ENCODE results near the gene FOXA3. TPM values are rescaled to one million over a fixed set of nuclear protein-coding genes. Genes with fewer than 3 reads are reported as not detected.

FOXA3 gene
- total RNA-seq, 1 experiment from 2014 or later: not detected

DNA sequence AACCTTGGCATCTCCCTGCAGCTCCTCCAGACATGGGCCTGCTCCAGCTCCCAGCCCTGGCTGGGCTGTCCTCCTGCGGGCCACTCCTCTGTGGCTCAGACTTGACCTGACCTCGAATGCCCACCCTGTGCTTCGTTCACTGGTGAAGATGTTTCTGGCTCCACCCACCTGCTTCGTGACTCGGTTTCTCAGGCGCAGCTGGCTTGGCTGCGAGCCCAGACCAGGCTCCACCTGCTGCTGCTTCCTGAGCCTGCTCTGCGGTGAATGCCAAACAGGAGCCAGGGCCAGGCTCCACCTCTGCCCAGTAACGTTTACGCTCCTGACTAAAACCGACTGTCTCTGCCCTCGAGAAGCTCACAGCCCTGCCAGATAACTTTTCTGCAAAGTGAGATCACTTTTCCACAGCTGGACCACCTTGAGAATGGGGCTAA, 40.1 kb upstream of the FOXA3 start:
- H3K4me1 ChIP-seq (ENCODE audit: insufficient read depth, low read length, poor library complexity, severe bottlenecking): no peaks in the 10 kb centered on the region
- H3K27me3 ChIP-seq (replicated peaks; ENCODE audit: insufficient read depth, low read depth, low read length, poor library complexity): no peaks in the 10 kb centered on the region
- H3K9me3 ChIP-seq (ENCODE audit: low read depth, low read length, poor library complexity, severe bottlenecking): no peaks in the 10 kb centered on the region
- H3K4me3 ChIP-seq (ENCODE audit: low read depth, low read length, poor library complexity, severe bottlenecking): no peak overlapping the region
- H3K27ac ChIP-seq (ENCODE audit: low read depth, low read length, poor library complexity, severe bottlenecking): no peak overlapping the region
- peaks cover 56% of the 10 kb centered on the region for H3K36me3 ChIP-seq (ENCODE audit: insufficient read depth, low read length, poor library complexity, severe bottlenecking)
- CTCF ChIA-PET: interaction anchor here (1.2 kb wide), 1 partner anchor 10 kb away, joined by 4 read pairs; no protein-coding TSS in a partner anchor
- POLR2A ChIA-PET (ENCODE audit: low non-redundant PET): no interaction called here
- intact Hi-C loops (cut with micrococcal nuclease; ENCODE audit: unreplicated experiment): no loop called here
- TF ChIP-seq, protein P1, sequence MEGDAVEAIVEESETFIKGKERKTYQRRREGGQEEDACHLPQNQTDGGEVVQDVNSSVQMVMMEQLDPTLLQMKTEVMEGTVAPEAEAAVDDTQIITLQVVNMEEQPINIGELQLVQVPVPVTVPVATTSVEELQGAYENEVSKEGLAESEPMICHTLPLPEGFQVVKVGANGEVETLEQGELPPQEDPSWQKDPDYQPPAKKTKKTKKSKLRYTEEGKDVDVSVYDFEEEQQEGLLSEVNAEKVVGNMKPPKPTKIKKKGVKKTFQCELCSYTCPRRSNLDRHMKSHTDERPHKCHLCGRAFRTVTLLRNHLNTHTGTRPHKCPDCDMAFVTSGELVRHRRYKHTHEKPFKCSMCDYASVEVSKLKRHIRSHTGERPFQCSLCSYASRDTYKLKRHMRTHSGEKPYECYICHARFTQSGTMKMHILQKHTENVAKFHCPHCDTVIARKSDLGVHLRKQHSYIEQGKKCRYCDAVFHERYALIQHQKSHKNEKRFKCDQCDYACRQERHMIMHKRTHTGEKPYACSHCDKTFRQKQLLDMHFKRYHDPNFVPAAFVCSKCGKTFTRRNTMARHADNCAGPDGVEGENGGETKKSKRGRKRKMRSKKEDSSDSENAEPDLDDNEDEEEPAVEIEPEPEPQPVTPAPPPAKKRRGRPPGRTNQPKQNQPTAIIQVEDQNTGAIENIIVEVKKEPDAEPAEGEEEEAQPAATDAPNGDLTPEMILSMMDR (conservative IDR thresholded peaks at IDR 0.05; ENCODE audit: low read depth, low read length): no peak
- TF ChIP-seq EZH2 (IDR thresholded peaks at IDR 0.05; ENCODE audit: borderline replicate concordance, low read depth, low read length, poor library complexity, severe bottlenecking): no peak
- DNase-seq (ENCODE audit: low spot score): no peak
- BruUV-seq (replicated peaks): no TSS peak

- ChIA-PET POLR2A (ENCODE audit: low non-redundant PET) (no interaction called here), CTCF (interaction anchor here (1.2 kb wide), 1 partner anchor 11 kb away, joined by 4 read pairs; no protein-coding TSS in a partner anchor)
- DNase-seq (ENCODE audit: low spot score): no peak
Measured at GRCh38 chr19:45824531-45825262, 39.4 kb upstream of the FOXA3 start.

DNA sequence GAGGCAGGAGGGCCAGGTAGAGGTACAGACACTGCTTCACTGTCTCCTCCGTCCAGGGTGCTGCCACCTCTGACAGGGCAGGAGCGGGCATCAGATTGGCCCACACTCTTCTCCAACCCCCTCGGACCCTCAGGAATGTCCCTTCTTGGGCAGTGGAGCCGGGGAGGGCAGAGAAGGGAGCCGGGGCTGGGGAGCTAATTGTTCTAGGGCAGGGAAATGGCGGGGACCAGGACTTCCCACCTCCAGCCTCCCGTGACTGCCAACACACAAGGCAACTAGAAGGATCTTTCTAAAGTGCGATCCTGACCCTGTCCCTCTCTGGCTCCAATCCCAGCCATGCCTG, 38.9 kb upstream of the FOXA3 start:
- no peak for DNase-seq (ENCODE audit: low spot score)
- no TSS peak for BruUV-seq (replicated peaks)
- Histone ChIP-seq H3K9me3 (ENCODE audit: low read depth, low read length, poor library complexity, severe bottlenecking) (no peaks in the 10 kb centered on the region), H3K36me3 (ENCODE audit: insufficient read depth, low read length, poor library complexity, severe bottlenecking) (peaks cover 63% of the 10 kb centered on the region), H3K27ac (ENCODE audit: low read depth, low read length, poor library complexity, severe bottlenecking) (no peak overlapping the region), H3K4me3 (ENCODE audit: low read depth, low read length, poor library complexity, severe bottlenecking) (no peak overlapping the region), H3K27me3 (replicated peaks; ENCODE audit: insufficient read depth, low read depth, low read length, poor library complexity) (no peaks in the 10 kb centered on the region), H3K4me1 (ENCODE audit: insufficient read depth, low read length, poor library complexity, severe bottlenecking) (no peaks in the 10 kb centered on the region)
- POLR2A ChIA-PET (ENCODE audit: low non-redundant PET): no interaction called here
- CTCF ChIA-PET: no interaction called here
- no peak for TF ChIP-seq EZH2 (IDR thresholded peaks at IDR 0.05; ENCODE audit: borderline replicate concordance, low read depth, low read length, poor library complexity, severe bottlenecking)
- TF ChIP-seq, protein P1 (conservative IDR thresholded peaks at IDR 0.05; ENCODE audit: low read depth, low read length): no peak
- intact Hi-C loops (cut with micrococcal nuclease; ENCODE audit: unreplicated experiment): no loop called here

More at GRCh38 chr19:45824531-45825262, 39.4 kb upstream of the FOXA3 start:
- H3K27ac ChIP-seq (ENCODE audit: low read depth, low read length, poor library complexity, severe bottlenecking): no peak overlapping the region
- H3K27me3 ChIP-seq (replicated peaks; ENCODE audit: insufficient read depth, low read depth, low read length, poor library complexity): no peaks in the 10 kb centered on the region
- H3K9me3 ChIP-seq (ENCODE audit: low read depth, low read length, poor library complexity, severe bottlenecking): no peaks in the 10 kb centered on the region
- H3K4me3 ChIP-seq (ENCODE audit: low read depth, low read length, poor library complexity, severe bottlenecking): no peak overlapping the region
- peaks cover 61% of the 10 kb centered on the region for H3K36me3 ChIP-seq (ENCODE audit: insufficient read depth, low read length, poor library complexity, severe bottlenecking)
- TF ChIP-seq, protein P1 (conservative IDR thresholded peaks at IDR 0.05; ENCODE audit: low read depth, low read length): no peak
- TF ChIP-seq EZH2 (IDR thresholded peaks at IDR 0.05; ENCODE audit: borderline replicate concordance, low read depth, low read length, poor library complexity, severe bottlenecking): no peak
- intact Hi-C loops (cut with micrococcal nuclease; ENCODE audit: unreplicated experiment): no loop called here
- H3K4me1 ChIP-seq (ENCODE audit: insufficient read depth, low read length, poor library complexity, severe bottlenecking): no peaks in the 10 kb centered on the region
- BruUV-seq (replicated peaks): no TSS peak
